ENCODE results near the gene CLPSL1.

GRCh38 chr6:35808688-35809087, 27.9 kb downstream of the CLPSL1 start:
- TF ChIP-seq CTCF (conservative IDR thresholded peaks at IDR 0.05) (no peak), EZH2 (IDR thresholded peaks at IDR 0.05; ENCODE audit: low read depth) (no peak)

Measured in PC-9 (cell line).